IMR-90 (cell line): ENCODE data around the gene TSKU.

ENCODE experiments used
- BHLHE40 ChIP-seq: fragments of 150-350 bp; IDR thresholded peaks from 2 replicates; pipeline ENCODE4 v1.6.1; 2016; ENCODE audit warnings: mild to moderate bottlenecking, low read depth, low read length
- CEBPB ChIP-seq: IDR thresholded peaks from 2 replicates; pipeline ENCODE4 v1.6.1; 2012; ENCODE audit warnings: low read depth, low read length, improper control_type of control experiment
- MAFK ChIP-seq: IDR thresholded peaks from 2 replicates; pipeline ENCODE4 v1.6.1; 2012; ENCODE audit warnings: low read depth, low read length, improper control_type of control experiment
- MXI1 ChIP-seq: IDR thresholded peaks from 2 replicates; pipeline ENCODE4 v1.6.1; 2012; ENCODE audit warnings: low read depth, mild to moderate bottlenecking, low read length, moderate library complexity, borderline replicate concordance
- POLR2A ChIP-seq: IDR thresholded peaks from 2 replicates; pipeline ENCODE4 v1.6.1; 2012; ENCODE audit warnings: mild to moderate bottlenecking, low read depth, low read length
- RAD21 ChIP-seq: IDR thresholded peaks from 2 replicates; pipeline ENCODE4 v1.6.1; 2012; ENCODE audit warnings: low read length, improper control_type of control experiment
- RCOR1 ChIP-seq: IDR thresholded peaks from 2 replicates; pipeline ENCODE4 v1.6.1; 2012; ENCODE audit warnings: mild to moderate bottlenecking, low read length, improper control_type of control experiment; ENCODE audit not compliant: insufficient replicate concordance
- RFX5 ChIP-seq: IDR thresholded peaks from 2 replicates; pipeline ENCODE4 v1.8.0; 2012; ENCODE audit warnings: low read depth, mild to moderate bottlenecking, low read length, moderate library complexity
- TF ChIP-seq, protein P1 (sequence below): conservative IDR thresholded peaks from 2 replicates; pipeline ENCODE4 v1.5.1; 2012; ENCODE audit warnings: mild to moderate bottlenecking, low read depth, low read length, improper control_type of control experiment

DNA sequence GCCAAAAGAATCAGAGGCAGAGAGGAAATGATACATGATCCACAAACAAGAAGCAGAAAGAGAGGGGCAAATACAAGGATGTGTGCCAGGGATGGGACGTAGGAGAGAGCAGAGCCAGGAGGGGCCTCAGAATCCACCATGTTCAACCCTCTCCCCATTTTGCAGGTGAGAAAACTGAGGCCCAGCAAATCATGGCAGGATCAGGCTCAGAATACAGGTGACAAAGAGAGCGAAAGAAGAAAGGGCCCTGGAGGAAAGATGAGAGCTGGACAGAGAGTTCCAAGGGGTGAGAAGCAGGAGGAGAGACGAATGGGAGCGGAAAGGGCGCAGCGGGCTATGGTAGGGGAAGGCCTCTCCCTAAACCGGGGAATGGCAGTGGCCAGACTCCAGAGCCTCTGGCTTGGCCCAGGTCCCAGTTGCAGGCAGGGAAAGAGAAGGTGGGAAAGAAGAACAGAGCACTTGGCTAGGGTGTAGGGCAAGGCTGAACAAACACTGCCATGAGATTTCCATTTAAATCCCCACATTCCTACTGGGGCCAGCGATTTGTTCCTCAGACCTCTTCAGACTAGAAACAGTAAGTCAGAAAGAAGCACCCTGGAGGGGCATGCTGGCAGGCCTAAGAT, 44.4 kb upstream of the TSKU start:
- TF ChIP-seq RFX5 (no peak), POLR2A (no peak), CEBPB (no peak), MXI1 (no peak), MAFK (no peak), BHLHE40 (no peak), RAD21 (no peak), RCOR1 (no peak)
- TF ChIP-seq, protein P1, sequence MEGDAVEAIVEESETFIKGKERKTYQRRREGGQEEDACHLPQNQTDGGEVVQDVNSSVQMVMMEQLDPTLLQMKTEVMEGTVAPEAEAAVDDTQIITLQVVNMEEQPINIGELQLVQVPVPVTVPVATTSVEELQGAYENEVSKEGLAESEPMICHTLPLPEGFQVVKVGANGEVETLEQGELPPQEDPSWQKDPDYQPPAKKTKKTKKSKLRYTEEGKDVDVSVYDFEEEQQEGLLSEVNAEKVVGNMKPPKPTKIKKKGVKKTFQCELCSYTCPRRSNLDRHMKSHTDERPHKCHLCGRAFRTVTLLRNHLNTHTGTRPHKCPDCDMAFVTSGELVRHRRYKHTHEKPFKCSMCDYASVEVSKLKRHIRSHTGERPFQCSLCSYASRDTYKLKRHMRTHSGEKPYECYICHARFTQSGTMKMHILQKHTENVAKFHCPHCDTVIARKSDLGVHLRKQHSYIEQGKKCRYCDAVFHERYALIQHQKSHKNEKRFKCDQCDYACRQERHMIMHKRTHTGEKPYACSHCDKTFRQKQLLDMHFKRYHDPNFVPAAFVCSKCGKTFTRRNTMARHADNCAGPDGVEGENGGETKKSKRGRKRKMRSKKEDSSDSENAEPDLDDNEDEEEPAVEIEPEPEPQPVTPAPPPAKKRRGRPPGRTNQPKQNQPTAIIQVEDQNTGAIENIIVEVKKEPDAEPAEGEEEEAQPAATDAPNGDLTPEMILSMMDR, result no peak
